GM23338 (cell line): ENCODE results near the gene NINJ2. TPM values are rescaled to one million over a fixed set of nuclear protein-coding genes. Genes with fewer than 3 reads are reported as not detected.

Source experiments
- ATAC-seq: fragments of 200-7000 bp; cut with Tn5 transposase; 3 replicates; pipeline ENCODE4 v1.9.1; 2020
- DNase-seq: peaks from one replicate; pipeline ENCODE4 v3.0.0-alpha.2; 2015; ENCODE audit warnings: low spot score
- H2AFZ ChIP-seq: fragments of 200-600 bp; sonication (generic); 2 replicates; pipeline ENCODE4 v1.8.0; 2016; ENCODE audit warnings: antibody characterized with exemption, mild to moderate bottlenecking, moderate library complexity
- H3F3A ChIP-seq: fragments of 200-600 bp; sonication (generic); replicated peaks from 2 replicates; pipeline ENCODE4 v1.8.0; 2017; ENCODE audit warnings: antibody characterized with exemption, mixed run types, low read depth
- H3K27ac ChIP-seq: fragments of 200-600 bp; sonication (generic); 2 replicates; pipeline ENCODE4 v1.6.1; 2016; ENCODE audit warnings: low read depth
- H3K27me3 ChIP-seq: fragments of 200-600 bp; sonication (generic); 2 replicates; pipeline ENCODE4 v1.8.0; 2016; ENCODE audit warnings: mild to moderate bottlenecking, mixed run types, moderate library complexity; ENCODE audit not compliant: insufficient read depth
- H3K36me3 ChIP-seq: fragments of 200-600 bp; sonication (generic); 2 replicates; pipeline ENCODE4 v1.8.0; 2016; ENCODE audit warnings: mild to moderate bottlenecking; ENCODE audit not compliant: insufficient read depth
- H3K4me1 ChIP-seq: fragments of 200-600 bp; sonication (generic); 2 replicates; pipeline ENCODE4 v1.8.0; 2016; ENCODE audit warnings: mild to moderate bottlenecking, moderate library complexity; ENCODE audit not compliant: insufficient read depth
- H3K4me2 ChIP-seq: fragments of 200-600 bp; sonication (generic); 2 replicates; pipeline ENCODE4 v1.7.1; 2017; ENCODE audit warnings: mixed run types
- H3K4me3 ChIP-seq: fragments of 200-600 bp; sonication (generic); 2 replicates; pipeline ENCODE4 v1.6.1; 2016; ENCODE audit warnings: mixed run types
- H3K79me2 ChIP-seq: fragments of 200-600 bp; sonication (generic); replicated peaks from 2 replicates; pipeline ENCODE4 v1.8.0; 2017; ENCODE audit warnings: mild to moderate bottlenecking; ENCODE audit not compliant: insufficient read depth
- H3K9me2 ChIP-seq: fragments of 200-600 bp; sonication (generic); 2 replicates; pipeline ENCODE4 v1.8.0; 2017; ENCODE audit not compliant: insufficient read depth
- H4K20me1 ChIP-seq: fragments of 200-600 bp; sonication (generic); replicated peaks from 2 replicates; pipeline ENCODE4 v1.8.0; 2017; ENCODE audit warnings: mild to moderate bottlenecking; ENCODE audit not compliant: insufficient read depth
- H3K27ac Mint-ChIP-seq: 2 replicates; pipeline ENCODE4 v1.8.0; 2020; ENCODE audit warnings: inconsistent platforms, mild to moderate bottlenecking, moderate library complexity, mixed read lengths
- H3K27me3 Mint-ChIP-seq: 3 replicates; pipeline ENCODE4 v1.8.0; 2022; ENCODE audit warnings: low read depth, mild to moderate bottlenecking, moderate library complexity, mixed read lengths, inconsistent platforms; ENCODE audit not compliant: insufficient read depth, poor library complexity
- H3K36me3 Mint-ChIP-seq: 3 replicates; pipeline ENCODE4 v1.8.0; 2021; ENCODE audit warnings: low read depth, mild to moderate bottlenecking, inconsistent platforms, moderate library complexity, mixed read lengths
- H3K4me1 Mint-ChIP-seq: 3 replicates; pipeline ENCODE4 v1.8.0; 2020; ENCODE audit warnings: mild to moderate bottlenecking, inconsistent platforms, mixed read lengths
- H3K4me3 Mint-ChIP-seq: 3 replicates; pipeline ENCODE4 v1.8.0; 2021; ENCODE audit warnings: moderate library complexity, mild to moderate bottlenecking, inconsistent platforms, mixed read lengths
- H3K9me3 Mint-ChIP-seq: 3 replicates; pipeline ENCODE4 v1.8.0; 2020; ENCODE audit warnings: moderate library complexity, mild to moderate bottlenecking, inconsistent platforms, mixed read lengths
- CREB1 ChIP-seq: fragments of 250-450 bp; sonication (Bioruptor Pico); IDR thresholded peaks from 2 replicates; pipeline ENCODE4 v1.5.0; 2020; ENCODE audit warnings: low read depth, mild to moderate bottlenecking, moderate library complexity
- CTCF ChIP-seq, 2 experiments: fragments of 200-600 bp in 1 of 2; sonication (generic) in 1 of 2; conservative IDR thresholded peaks; 2 replicates each; pipeline versions ENCODE4 v1.5.1 to v1.6.1; 2016 to 2017; ENCODE audit warnings: antibody characterized with exemption in 2 of 2, low read depth in 2 of 2, mild to moderate bottlenecking in 2 of 2, moderate library complexity in 1 of 2
- ZNF462 ChIP-seq: fragments of 250-450 bp; sonication (Bioruptor Pico); IDR thresholded peaks from 2 replicates; pipeline ENCODE4 v1.5.0; 2020; ENCODE audit warnings: mild to moderate bottlenecking, moderate library complexity
- polyA plus RNA-seq: library from polyadenylated mRNA; unstranded; fragments of >200 nt; fragmentation: Nextera tagmentation; extraction: Ambion mirVana; gene quantifications from 2 replicates; pipeline ENCODE4 v1.2.1, GENCODE V29; 2016
- total RNA-seq: library from RNA; depleted of rRNA; stranded (reverse); fragments of >200 nt; shearing (Covaris generic); gene quantifications from 2 replicates; pipeline ENCODE4 v1.2.3, GENCODE V29; 2014

NINJ2 gene
- total and polyA plus RNA-seq, 2 experiments from 2014 or later = 0.94 to 2.6 TPM

GRCh38 chr12:650983-651382 is 12.3 kb downstream of the NINJ2 start:
- H4K20me1 ChIP-seq = no peaks in the 10 kb centered on the region
- no peaks in the 10 kb centered on the region for H3K27me3 ChIP-seq
- H2AFZ ChIP-seq = no peak overlapping the region
- H3K4me1 ChIP-seq = 0 out of 2 replicates have a peak, but pooled peaks cover 4% of the 10 kb centered on the region
- no peak overlapping the region for H3K4me3 ChIP-seq
- no peaks in the 10 kb centered on the region for H3K9me2 ChIP-seq
- no peak overlapping the region for H3K4me2 ChIP-seq
- H3K27me3 Mint-ChIP-seq = peaks cover 2% of the 10 kb centered on the region
- no peak overlapping the region for H3K4me3 Mint-ChIP-seq
- no peaks in the 10 kb centered on the region for H3K79me2 ChIP-seq
- no peaks in the 10 kb centered on the region for H3K36me3 ChIP-seq
- no peak for ATAC-seq
- DNase-seq = no peak
- H3K27ac Mint-ChIP-seq = no peak overlapping the region
- no peaks in the 10 kb centered on the region for H3F3A ChIP-seq
- peak in 1 of 2 experiments; percentile 11; a peak in 2 of 4 replicates for TF ChIP-seq CTCF (conservative IDR thresholded peaks at IDR 0.05; ENCODE audit: low read depth in 2 of 2)
- no peak for TF ChIP-seq ZNF462 (CRISPR knock-in tag)
- TF ChIP-seq CREB1 = no peak
- H3K27ac ChIP-seq = no peak overlapping the region
- H3K9me3 Mint-ChIP-seq = no peaks in the 10 kb centered on the region
- 0 out of 3 replicates have a peak, but pooled peaks cover 4% of the 10 kb centered on the region for H3K4me1 Mint-ChIP-seq
- H3K36me3 Mint-ChIP-seq = no peaks in the 10 kb centered on the region
